IPS DF 19.7 (cell line): ENCODE results near the gene DIP2B.

ENCODE experiments used
- DNase-seq: peaks from one replicate; pipeline ENCODE4 v3.0.0-alpha.2; 2013; ENCODE audit warnings: low read depth, low spot score

The DIP2B gene

GRCh38 chr12:50611021-50611744, 106.4 kb downstream of the DIP2B start:
- DNase-seq, result no peak

- no peak for DNase-seq
Measured at GRCh38 chr12:50612882-50613281, 108.1 kb downstream of the DIP2B start.

- no peak for DNase-seq
Measured at GRCh38 chr12:50613463-50613862, 108.7 kb downstream of the DIP2B start.

- DNase-seq, result no peak
Measured at GRCh38 chr12:50614167-50614759, 109.5 kb downstream of the DIP2B start.

- no peak for DNase-seq
Measured at GRCh38 chr12:50615145-50615906, 110.5 kb downstream of the DIP2B start.

- DNase-seq, result no peak
Measured at GRCh38 chr12:50615907-50616296, 111.1 kb downstream of the DIP2B start.

GRCh38 chr12:50617657-50618056, 112.9 kb downstream of the DIP2B start:
- no peak for DNase-seq

GRCh38 chr12:50618864-50619609, 114.3 kb downstream of the DIP2B start:
- DNase-seq, result no peak

- DNase-seq, result no peak
Measured at GRCh38 chr12:50619610-50619958, 114.8 kb downstream of the DIP2B start.

GRCh38 chr12:50620109-50620977, 115.6 kb downstream of the DIP2B start:
- DNase-seq, result no peak

GRCh38 chr12:50620978-50621360, 116.2 kb downstream of the DIP2B start:
- no peak for DNase-seq

- no peak for DNase-seq
Measured at GRCh38 chr12:50621399-50622300, 116.9 kb downstream of the DIP2B start.

GRCh38 chr12:50625029-50625925, 120.5 kb downstream of the DIP2B start:
- DNase-seq, result no peak

- no peak for DNase-seq
Measured at GRCh38 chr12:50626026-50626425, 121.2 kb downstream of the DIP2B start.

GRCh38 chr12:50627491-50627890, 122.7 kb downstream of the DIP2B start:
- no peak for DNase-seq

- no peak for DNase-seq
Measured at GRCh38 chr12:50628394-50628793, 123.6 kb downstream of the DIP2B start.

- no peak for DNase-seq
Measured at GRCh38 chr12:50633955-50634354, 129.2 kb downstream of the DIP2B start.

GRCh38 chr12:50634379-50634778, 129.6 kb downstream of the DIP2B start:
- no peak for DNase-seq

- no peak for DNase-seq
Measured at GRCh38 chr12:50635364-50635763, 130.6 kb downstream of the DIP2B start.
